Transverse colon (tissue), 4 donors: ENCODE results near the gene RBM45.

Experiments used
- CTCF ChIP-seq, 5 experiments: fragments of 200-600 bp in 3 of 5; fragments of 450-650 bp in 2 of 5; sonication (generic) in 3 of 5; IDR thresholded peaks; 1 replicate in 2 of 5; 2 replicates in 3 of 5; pipeline ENCODE4 v1.5.1; 2016 to 2017; ENCODE audit warnings: antibody characterized with exemption in 5 of 5, inconsistent platforms in 3 of 5, mild to moderate bottlenecking in 2 of 5, moderate library complexity in 1 of 5
- POLR2AphosphoS5 ChIP-seq, 3 donors: sonication (generic); formaldehyde crosslinking; IDR thresholded peaks; one replicate each; pipeline ENCODE4 v1.6.1; 2016; ENCODE audit warnings: antibody characterized with exemption in 3 of 3

GRCh38 chr2:178157574-178157973, 45.3 kb downstream of the RBM45 start:
- TF ChIP-seq CTCF (IDR thresholded peaks at IDR 0.05) (no peak), POLR2AphosphoS5 (IDR thresholded peaks at IDR 0.05) (no peak)
